H1 (cell line): Measurements from ENCODE around the gene STAT5A.

ENCODE experiments used
- BCL11A ChIP-seq, 2 experiments: IDR thresholded peaks; one replicate each; pipeline ENCODE4 v1.6.1; 2011; ENCODE audit warnings: low read depth in 2 of 2, low read length in 2 of 2, mild to moderate bottlenecking in 2 of 2
- CEBPB ChIP-seq: IDR thresholded peaks from 2 replicates; pipeline ENCODE4 v1.6.1; 2012; ENCODE audit warnings: low read depth, low read length
- CHD1 ChIP-seq: IDR thresholded peaks from 2 replicates; pipeline ENCODE4 v1.6.1; 2012; ENCODE audit warnings: low read depth, low read length, improper control_type of control experiment
- CHD2 ChIP-seq: IDR thresholded peaks from 2 replicates; pipeline ENCODE4 v1.6.1; 2012; ENCODE audit warnings: low read length, improper control_type of control experiment
- EP300 ChIP-seq, 2 experiments: IDR thresholded peaks; 1 replicate in 1 of 2; 2 replicates in 1 of 2; pipeline ENCODE4 v1.6.1; 2011 to 2012; ENCODE audit warnings: low read depth in 2 of 2, low read length in 2 of 2, mild to moderate bottlenecking in 2 of 2, borderline replicate concordance in 1 of 2, inconsistent platforms in 1 of 2, moderate library complexity in 1 of 2
- EZH2 ChIP-seq: fragments of 200-600 bp; sonication (generic); IDR thresholded peaks from 2 replicates; pipeline ENCODE4 v1.7.1; 2012; ENCODE audit warnings: low read depth, mild to moderate bottlenecking, moderate library complexity, low read length, inconsistent platforms; ENCODE audit not compliant: severe bottlenecking
- JUND ChIP-seq: IDR thresholded peaks from 2 replicates; pipeline ENCODE4 v1.6.1; 2011; ENCODE audit warnings: mild to moderate bottlenecking, improper control_type of control experiment, low read length
- POLR2A ChIP-seq, 2 experiments: IDR thresholded peaks; 1 replicate in 1 of 2; 2 replicates in 1 of 2; pipeline ENCODE4 v1.6.1; 2011; ENCODE audit warnings: low read depth in 2 of 2, low read length in 2 of 2, mild to moderate bottlenecking in 2 of 2; ENCODE audit errors: control extremely low read depth in 1 of 2
- TAF1 ChIP-seq: IDR thresholded peaks from 2 replicates; pipeline ENCODE4 v1.6.1; 2011; ENCODE audit warnings: mild to moderate bottlenecking, low read depth, low read length
- ZNF274 ChIP-seq: IDR thresholded peaks from 2 replicates; pipeline ENCODE4 v1.7.0; 2012; ENCODE audit warnings: low read length, borderline replicate concordance; ENCODE audit errors: extremely low read depth
- TF ChIP-seq, protein P1 (sequence below), 3 experiments: IDR thresholded peaks; 1 replicate in 2 of 3; 2 replicates in 1 of 3; pipeline versions ENCODE4 v1.5.1 to v1.6.1; 2011; ENCODE audit warnings: low read length in 3 of 3, mild to moderate bottlenecking in 3 of 3, inconsistent platforms in 2 of 3, low read depth in 1 of 3, moderate library complexity in 1 of 3; ENCODE audit not compliant: insufficient read depth in 1 of 3; ENCODE audit errors: control extremely low read depth in 1 of 3
- TF ChIP-seq, protein P2 (sequence below): IDR thresholded peaks from 2 replicates; pipeline ENCODE4 v1.6.1; 2012; ENCODE audit warnings: inconsistent platforms

DNA sequence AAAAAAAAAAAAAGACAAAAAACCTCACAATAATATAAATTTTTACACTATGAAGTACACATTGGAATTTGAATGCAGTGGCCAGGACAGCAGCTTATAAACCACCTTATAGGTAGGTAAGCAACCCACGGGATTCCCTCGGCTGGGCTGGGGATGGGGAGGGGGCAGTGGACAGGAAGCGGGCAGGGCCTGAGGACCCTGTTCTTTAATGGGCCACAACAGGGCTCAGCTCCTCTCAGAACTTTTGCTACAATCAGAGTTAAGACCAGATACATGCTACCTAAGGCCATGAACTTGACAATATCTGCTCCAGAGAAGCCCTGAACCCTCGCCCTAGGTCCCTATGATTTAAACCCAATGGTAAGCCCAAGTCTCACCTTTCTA lies 25.1 kb downstream of the STAT5A start:
- TF ChIP-seq, protein P1, sequence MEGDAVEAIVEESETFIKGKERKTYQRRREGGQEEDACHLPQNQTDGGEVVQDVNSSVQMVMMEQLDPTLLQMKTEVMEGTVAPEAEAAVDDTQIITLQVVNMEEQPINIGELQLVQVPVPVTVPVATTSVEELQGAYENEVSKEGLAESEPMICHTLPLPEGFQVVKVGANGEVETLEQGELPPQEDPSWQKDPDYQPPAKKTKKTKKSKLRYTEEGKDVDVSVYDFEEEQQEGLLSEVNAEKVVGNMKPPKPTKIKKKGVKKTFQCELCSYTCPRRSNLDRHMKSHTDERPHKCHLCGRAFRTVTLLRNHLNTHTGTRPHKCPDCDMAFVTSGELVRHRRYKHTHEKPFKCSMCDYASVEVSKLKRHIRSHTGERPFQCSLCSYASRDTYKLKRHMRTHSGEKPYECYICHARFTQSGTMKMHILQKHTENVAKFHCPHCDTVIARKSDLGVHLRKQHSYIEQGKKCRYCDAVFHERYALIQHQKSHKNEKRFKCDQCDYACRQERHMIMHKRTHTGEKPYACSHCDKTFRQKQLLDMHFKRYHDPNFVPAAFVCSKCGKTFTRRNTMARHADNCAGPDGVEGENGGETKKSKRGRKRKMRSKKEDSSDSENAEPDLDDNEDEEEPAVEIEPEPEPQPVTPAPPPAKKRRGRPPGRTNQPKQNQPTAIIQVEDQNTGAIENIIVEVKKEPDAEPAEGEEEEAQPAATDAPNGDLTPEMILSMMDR (IDR thresholded peaks at IDR 0.05; ENCODE audit: control extremely low read depth in 1 of 3, insufficient read depth in 1 of 3, low read depth in 1 of 3, low read length in 3 of 3) = no peak
- TF ChIP-seq, protein P2, sequence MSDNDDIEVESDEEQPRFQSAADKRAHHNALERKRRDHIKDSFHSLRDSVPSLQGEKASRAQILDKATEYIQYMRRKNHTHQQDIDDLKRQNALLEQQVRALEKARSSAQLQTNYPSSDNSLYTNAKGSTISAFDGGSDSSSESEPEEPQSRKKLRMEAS = no peak
- TF ChIP-seq JUND (no peak), CHD1 (no peak), EZH2 (no peak), CHD2 (no peak), POLR2A (IDR thresholded peaks at IDR 0.05; ENCODE audit: control extremely low read depth in 1 of 2, low read depth in 2 of 2, low read length in 2 of 2) (no peak), BCL11A (IDR thresholded peaks at IDR 0.05; ENCODE audit: low read depth in 2 of 2, low read length in 2 of 2) (no peak), EP300 (IDR thresholded peaks at IDR 0.05; ENCODE audit: borderline replicate concordance in 1 of 2, low read depth in 2 of 2, low read length in 2 of 2) (no peak), CEBPB (no peak), ZNF274 (no peak), TAF1 (no peak)
